ENCODE data around the gene SATL1.
"Not testable (repeated sequence)": the region's sequence is repeated elsewhere in the genome, so short reads cannot be mapped to it uniquely, and the experiment has no call there.

Gene SATL1, protein sequence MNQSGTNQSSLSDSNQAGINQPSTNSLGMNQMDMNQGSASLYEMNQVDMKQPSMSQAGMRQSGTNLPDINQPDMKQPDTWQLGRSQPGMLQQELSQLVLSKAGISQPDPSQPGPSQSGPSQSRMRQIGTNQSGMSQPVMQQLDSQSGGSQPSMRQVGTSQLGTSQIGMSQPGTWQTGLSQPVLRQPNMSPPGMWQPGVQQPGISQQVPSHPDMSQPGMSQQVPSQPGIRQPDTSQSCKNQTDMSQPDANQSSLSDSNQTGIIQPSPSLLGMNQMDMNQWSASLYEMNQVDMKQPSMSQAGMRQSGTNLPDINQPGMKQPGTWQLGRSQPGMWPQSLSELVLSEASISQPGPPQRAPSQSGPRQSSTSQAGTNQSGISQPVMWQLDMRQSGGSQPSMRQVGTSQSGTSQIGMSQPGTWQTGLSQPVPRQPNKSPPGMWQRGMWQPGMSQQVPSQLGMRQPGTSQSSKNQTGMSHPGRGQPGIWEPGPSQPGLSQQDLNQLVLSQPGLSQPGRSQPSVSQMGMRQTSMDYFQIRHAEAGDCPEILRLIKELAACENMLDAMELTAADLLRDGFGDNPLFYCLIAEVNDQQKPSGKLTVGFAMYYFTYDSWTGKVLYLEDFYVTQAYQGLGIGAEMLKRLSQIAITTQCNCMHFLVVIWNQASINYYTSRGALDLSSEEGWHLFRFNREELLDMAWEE

DNA sequence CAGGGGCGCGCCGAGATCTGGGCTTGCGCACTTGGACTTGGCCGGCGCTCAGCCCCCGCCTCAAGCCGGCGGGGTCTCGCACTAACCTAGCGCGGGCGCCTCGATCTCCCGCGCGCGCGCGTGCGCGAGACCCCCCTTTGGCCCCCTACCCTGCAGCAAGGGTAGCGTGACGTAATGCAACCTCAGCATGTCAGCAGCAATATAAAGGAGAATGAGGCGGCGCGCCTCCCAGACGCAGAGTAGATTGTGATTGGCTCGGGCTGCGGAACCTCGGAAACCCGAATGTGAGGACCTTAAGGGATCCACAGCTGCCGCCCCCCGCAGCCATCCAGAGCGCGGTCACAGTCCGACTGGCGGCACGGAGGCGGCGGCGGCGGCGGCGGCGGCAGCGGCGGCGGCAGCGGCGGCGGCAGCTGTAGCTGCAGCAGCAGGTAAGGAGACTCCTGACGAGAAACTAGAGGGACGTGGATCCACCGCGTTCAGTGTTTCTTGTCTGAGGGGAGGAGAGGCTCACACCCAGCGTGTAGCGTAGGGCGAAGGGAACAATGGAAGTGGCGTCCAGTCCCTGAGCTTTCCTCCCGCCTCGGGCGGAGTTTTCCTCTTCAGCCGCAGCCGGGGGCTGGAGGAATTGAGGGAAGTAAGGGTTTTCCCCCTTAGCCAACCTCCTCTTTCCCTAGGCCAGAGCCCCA, at the start of gene SATL1, which contains the start of gene ZNF711:
Gene SATL1 (minus strand): TSS at position 19 of the 689 bp plus-strand sequence. CDS start 134,811 bp downstream, outside the sequence.
Gene ZNF711 (plus strand): TSS at position 231 of the 689 bp plus-strand sequence. CDS start 3,582 bp downstream, outside the sequence.
- peaks cover 28% of the 10 kb centered on the region for H3K9me3 Mint-ChIP-seq
- peak within 1 kb of the TSS; percentile 94 for H3K4me3 Mint-ChIP-seq
- DNase-seq: peak; percentile 80
- H3K27me3 Mint-ChIP-seq (ENCODE audit: low read depth, poor library complexity): no peaks in the 10 kb centered on the region
- TF ChIP-seq, protein P1, sequence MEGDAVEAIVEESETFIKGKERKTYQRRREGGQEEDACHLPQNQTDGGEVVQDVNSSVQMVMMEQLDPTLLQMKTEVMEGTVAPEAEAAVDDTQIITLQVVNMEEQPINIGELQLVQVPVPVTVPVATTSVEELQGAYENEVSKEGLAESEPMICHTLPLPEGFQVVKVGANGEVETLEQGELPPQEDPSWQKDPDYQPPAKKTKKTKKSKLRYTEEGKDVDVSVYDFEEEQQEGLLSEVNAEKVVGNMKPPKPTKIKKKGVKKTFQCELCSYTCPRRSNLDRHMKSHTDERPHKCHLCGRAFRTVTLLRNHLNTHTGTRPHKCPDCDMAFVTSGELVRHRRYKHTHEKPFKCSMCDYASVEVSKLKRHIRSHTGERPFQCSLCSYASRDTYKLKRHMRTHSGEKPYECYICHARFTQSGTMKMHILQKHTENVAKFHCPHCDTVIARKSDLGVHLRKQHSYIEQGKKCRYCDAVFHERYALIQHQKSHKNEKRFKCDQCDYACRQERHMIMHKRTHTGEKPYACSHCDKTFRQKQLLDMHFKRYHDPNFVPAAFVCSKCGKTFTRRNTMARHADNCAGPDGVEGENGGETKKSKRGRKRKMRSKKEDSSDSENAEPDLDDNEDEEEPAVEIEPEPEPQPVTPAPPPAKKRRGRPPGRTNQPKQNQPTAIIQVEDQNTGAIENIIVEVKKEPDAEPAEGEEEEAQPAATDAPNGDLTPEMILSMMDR (IDR thresholded peaks at IDR 0.05): no peak
- peaks cover 14% of the 10 kb centered on the region for H3K36me3 Mint-ChIP-seq (ENCODE audit: low read depth)
- H3K4me1 Mint-ChIP-seq: peaks cover 23% of the 10 kb centered on the region
- peak within 1 kb of the TSS; percentile 98 for H3K27ac Mint-ChIP-seq

DNA sequence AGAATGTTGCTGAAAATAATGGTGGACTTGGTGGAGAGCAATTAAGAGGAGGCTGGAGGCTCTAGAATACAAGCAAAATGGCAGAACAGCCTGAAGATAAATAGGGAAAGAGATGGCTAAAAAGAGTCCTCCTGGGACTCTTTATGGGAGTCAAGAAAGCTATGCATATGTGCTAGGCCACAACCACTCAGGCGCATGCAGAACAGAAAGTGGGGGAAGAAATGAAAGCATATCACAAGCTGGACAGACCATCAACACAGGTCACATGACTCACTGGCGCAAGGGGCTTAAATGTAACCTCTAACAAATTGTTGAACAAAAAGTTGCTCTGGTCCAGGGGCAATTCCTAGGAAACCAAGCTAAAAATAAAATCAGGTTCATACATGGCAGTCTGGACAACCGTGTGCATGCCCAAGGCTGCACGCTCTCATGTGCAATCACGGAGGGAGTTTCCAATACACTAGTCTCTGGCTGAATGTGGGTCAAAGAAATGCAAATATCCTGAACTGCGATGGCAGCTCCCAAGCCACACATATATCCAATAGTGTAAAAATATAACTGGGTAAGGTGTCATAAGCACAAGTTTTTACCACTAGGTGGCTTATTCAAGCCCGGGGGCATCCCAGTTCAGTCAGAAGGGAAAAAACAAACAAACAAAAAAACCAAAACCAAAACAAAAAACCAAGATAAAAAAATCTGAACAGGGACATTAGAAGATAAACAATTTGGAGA, 45.6 kb upstream of the SATL1 start:
- H3K9me3 Mint-ChIP-seq: peaks cover 66% of the 10 kb centered on the region
- peaks cover under 1% of the 10 kb centered on the region for H3K36me3 Mint-ChIP-seq (ENCODE audit: low read depth)
- H3K27ac Mint-ChIP-seq: no peak overlapping the region
- no peak for DNase-seq
- no peaks in the 10 kb centered on the region for H3K27me3 Mint-ChIP-seq (ENCODE audit: low read depth, poor library complexity)
- TF ChIP-seq, protein P1 (IDR thresholded peaks at IDR 0.05): no peak
- H3K4me1 Mint-ChIP-seq: no peaks in the 10 kb centered on the region
- no peak overlapping the region for H3K4me3 Mint-ChIP-seq

DNA sequence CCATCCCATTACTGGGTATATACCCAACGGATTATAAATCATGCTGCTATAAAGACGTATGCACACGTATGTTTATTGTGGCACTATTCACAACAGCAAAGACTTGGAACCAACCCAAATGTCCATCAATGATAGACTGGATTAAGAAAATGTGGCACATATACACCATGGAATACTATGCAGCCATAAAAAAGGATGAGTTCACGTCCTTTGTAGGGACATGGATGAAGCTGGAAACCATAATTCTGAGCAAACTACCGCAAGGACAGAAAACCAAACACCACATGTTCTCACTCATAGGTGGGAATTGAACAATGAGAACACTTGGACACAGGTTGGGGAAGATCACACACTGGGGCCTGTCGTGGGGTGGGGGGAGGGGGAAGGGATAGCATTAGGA, 41.7 kb upstream of the SATL1 start:
- not testable (repeated sequence) for H3K27ac Mint-ChIP-seq; H3K36me3 Mint-ChIP-seq (ENCODE audit: low read depth); DNase-seq; H3K4me1 Mint-ChIP-seq; H3K27me3 Mint-ChIP-seq (ENCODE audit: low read depth, poor library complexity); H3K4me3 Mint-ChIP-seq
- peaks cover 53% of the 10 kb centered on the region for H3K9me3 Mint-ChIP-seq

DNA sequence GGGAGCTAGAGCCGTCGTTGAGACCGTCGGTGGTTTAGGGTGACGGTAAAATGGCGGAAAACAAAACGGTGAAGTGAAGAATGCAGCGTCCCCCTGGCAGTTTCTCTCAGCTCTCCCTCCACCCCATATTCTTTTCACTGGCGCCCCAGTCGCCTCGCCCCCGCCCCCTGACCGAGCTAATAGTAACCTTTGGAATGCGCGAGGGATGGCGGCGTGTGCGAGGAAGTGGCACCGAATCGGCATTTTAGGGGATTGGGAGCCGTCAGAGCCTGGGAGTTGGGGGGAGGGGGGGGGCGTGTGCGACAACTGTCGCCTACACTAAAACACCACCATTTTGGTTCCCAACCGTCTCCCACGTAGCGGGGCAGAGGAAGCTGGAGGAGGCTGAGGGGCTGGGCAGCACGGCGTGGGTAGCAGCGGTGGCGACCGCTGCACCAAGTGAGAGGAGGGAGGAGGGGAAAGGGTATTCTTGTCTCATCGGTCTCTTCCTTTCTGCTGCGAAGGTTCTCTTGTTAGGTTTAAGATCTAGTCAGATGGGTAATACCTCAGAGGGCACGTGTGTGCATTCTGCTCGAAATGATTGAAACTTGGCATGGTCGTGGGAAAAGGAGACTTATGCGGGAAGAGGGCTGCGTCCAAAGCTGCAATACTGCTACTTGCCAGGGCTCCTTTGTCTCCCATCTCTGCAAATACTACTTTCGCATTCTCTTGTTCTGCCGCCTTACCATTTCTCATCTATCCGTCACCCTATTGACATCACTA, 1.1 kb upstream of the SATL1 start:
- Mint-ChIP-seq H3K9me3 (peaks cover 26% of the 10 kb centered on the region), H3K27ac (peak overlapping the region; percentile 98), H3K27me3 (ENCODE audit: low read depth, poor library complexity) (no peaks in the 10 kb centered on the region), H3K36me3 (ENCODE audit: low read depth) (peaks cover 21% of the 10 kb centered on the region), H3K4me3 (peak overlapping the region; percentile 94), H3K4me1 (peaks cover 23% of the 10 kb centered on the region)
- peak; percentile 51 for DNase-seq
- TF ChIP-seq, protein P1 (IDR thresholded peaks at IDR 0.05): no peak

DNA sequence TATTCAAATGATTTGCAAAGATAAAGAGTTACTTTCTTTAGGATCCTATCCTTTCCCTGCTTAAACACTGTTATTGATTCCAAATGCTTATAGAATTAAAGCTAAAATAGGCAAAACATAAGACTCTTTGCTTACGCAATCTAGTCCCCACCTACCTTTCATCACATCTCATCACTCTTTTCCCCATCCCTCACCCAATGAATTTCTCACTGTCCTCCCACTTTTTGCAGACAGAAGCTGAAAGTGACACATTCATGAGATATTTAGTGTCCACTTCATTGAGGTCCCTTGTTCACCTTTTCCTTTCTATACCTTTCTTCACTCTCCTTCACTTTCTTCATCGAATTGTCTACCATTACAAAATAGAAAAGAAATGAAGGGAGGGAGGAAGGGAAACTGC, 424 bp downstream of the SATL1 start:
- DNase-seq: no peak
- H3K4me1 Mint-ChIP-seq: peaks cover 23% of the 10 kb centered on the region
- H3K36me3 Mint-ChIP-seq (ENCODE audit: low read depth): peaks cover 6% of the 10 kb centered on the region
- H3K9me3 Mint-ChIP-seq: peaks cover 27% of the 10 kb centered on the region
- TF ChIP-seq, protein P1 (IDR thresholded peaks at IDR 0.05): no peak
- H3K27me3 Mint-ChIP-seq (ENCODE audit: low read depth, poor library complexity): no peaks in the 10 kb centered on the region
- H3K4me3 Mint-ChIP-seq: peak overlapping the region; percentile 94
- no peak overlapping the region for H3K27ac Mint-ChIP-seq
